ENCODE results near the gene SPARCL1.
"Not testable (repeated sequence)": the region's sequence is repeated elsewhere in the genome, so short reads cannot be mapped to it uniquely, and the experiment has no call there.

Gene SPARCL1

GRCh38 chr4:87444741-87445140 is 84.4 kb downstream of the SPARCL1 start:
- no peak for DNase-seq (ENCODE audit: low read depth, low spot score)

- DNase-seq (ENCODE audit: low read depth, low spot score) = no peak
These were observed 86.3 kb downstream of the SPARCL1 start for GRCh38 chr4:87442889-87443288.

GRCh38 chr4:87433342-87433741 is 95.8 kb downstream of the SPARCL1 start:
- DNase-seq (ENCODE audit: low read depth, low spot score) = no peak

GRCh38 chr4:87430038-87430437 is 99.1 kb downstream of the SPARCL1 start:
- DNase-seq (ENCODE audit: low read depth, low spot score) = no peak

- DNase-seq (ENCODE audit: low read depth, low spot score) = no peak
These were observed 100.2 kb downstream of the SPARCL1 start for GRCh38 chr4:87428979-87429378.

GRCh38 chr4:87427518-87427868 is 101.7 kb downstream of the SPARCL1 start:
- no peak for DNase-seq (ENCODE audit: low read depth, low spot score)

- no peak for DNase-seq (ENCODE audit: low read depth, low spot score)
These were observed 102.2 kb downstream of the SPARCL1 start for GRCh38 chr4:87426865-87427517.

GRCh38 chr4:87425711-87426110 is 103.5 kb downstream of the SPARCL1 start:
- DNase-seq (ENCODE audit: low read depth, low spot score) = no peak

- DNase-seq (ENCODE audit: low read depth, low spot score) = not testable (repeated sequence)
These were observed 105.1 kb downstream of the SPARCL1 start for GRCh38 chr4:87424099-87424543.

All from smooth muscle cell of the brain vasculature (primary cell).